Measurements from ENCODE around the gene UROC1.
A peak's percentile ranks its signal among the peaks of the same experiment; 100 is the strongest.

Gene UROC1

GRCh38 chr3:126525853-126526667 is 8.5 kb upstream of the UROC1 start:
- no peak overlapping the region for H3K4me3 ChIP-seq (replicated peaks; ENCODE audit: low read depth, low read length)
- no peak for TF ChIP-seq CTCF (IDR thresholded peaks at IDR 0.05; ENCODE audit: low read length, missing control alignments)
- no peak for DNase-seq (ENCODE audit: low read depth)

GRCh38 chr3:126525091-126525852 is 7.7 kb upstream of the UROC1 start:
- no peak overlapping the region for H3K4me3 ChIP-seq (replicated peaks; ENCODE audit: low read depth, low read length)
- no peak for TF ChIP-seq CTCF (IDR thresholded peaks at IDR 0.05; ENCODE audit: low read length, missing control alignments)
- DNase-seq (ENCODE audit: low read depth): no peak

- no peak for TF ChIP-seq CTCF (IDR thresholded peaks at IDR 0.05; ENCODE audit: low read length, missing control alignments)
- no peak for DNase-seq (ENCODE audit: low read depth)
- no peak overlapping the region for H3K4me3 ChIP-seq (replicated peaks; ENCODE audit: low read depth, low read length)
Measured at GRCh38 chr3:126524429-126524988, 6.9 kb upstream of the UROC1 start.

- no peak within 1 kb of the TSS for H3K4me3 ChIP-seq (replicated peaks; ENCODE audit: low read depth, low read length)
- DNase-seq (ENCODE audit: low read depth): peak; percentile 30
Measured at GRCh38 chr3:126523745-126524428, 6.3 kb upstream of the UROC1 start, which contains the start of gene CHST13. Gene CHST13 (plus strand): TSS chr3:126524155. CDS start chr3:126524333, 178 bp downstream.

GRCh38 chr3:126522363-126522788 is 4.8 kb upstream of the UROC1 start:
- no peak overlapping the region for H3K4me3 ChIP-seq (replicated peaks; ENCODE audit: low read depth, low read length)
- peak; percentile 57 for DNase-seq (ENCODE audit: low read depth)
- TF ChIP-seq CTCF (IDR thresholded peaks at IDR 0.05; ENCODE audit: low read length, missing control alignments): peak; percentile 85

More at GRCh38 chr3:126523745-126524428, 6.3 kb upstream of the UROC1 start, which contains the start of gene CHST13:
- no peak for TF ChIP-seq CTCF (IDR thresholded peaks at IDR 0.05; ENCODE audit: low read length, missing control alignments)

GRCh38 chr3:126521122-126521891 is 3.7 kb upstream of the UROC1 start:
- no peak overlapping the region for H3K4me3 ChIP-seq (replicated peaks; ENCODE audit: low read depth, low read length)
- no peak for DNase-seq (ENCODE audit: low read depth)
- no peak for TF ChIP-seq CTCF (IDR thresholded peaks at IDR 0.05; ENCODE audit: low read length, missing control alignments)

Data from fibroblast of pulmonary artery (primary cell).